HepG2 (cell line): ENCODE data around the gene CD151. TPM values are rescaled to one million over a fixed set of nuclear protein-coding genes. Genes with fewer than 3 reads are reported as not detected.
A peak's percentile ranks its signal among the peaks of the same experiment; 100 is the strongest.

Source experiments
- GPN1 ChIP-seq: sonication (generic); formaldehyde crosslinking; IDR thresholded peaks from 2 replicates; pipeline ENCODE4 v1.5.1; 2020; ENCODE audit warnings: missing genetic modification reagents, borderline replicate concordance
- IRF1 ChIP-seq: sonication (generic); formaldehyde crosslinking; IDR thresholded peaks from 2 replicates; pipeline ENCODE4 v1.4.0; 2020; ENCODE audit warnings: low read depth, mild to moderate bottlenecking, missing genetic modification reagents
- JUN ChIP-seq: sonication (generic); formaldehyde crosslinking; IDR thresholded peaks from 2 replicates; pipeline ENCODE4 v1.4.0; 2020; ENCODE audit warnings: mild to moderate bottlenecking, missing genetic modification reagents
- NR2C2 ChIP-seq: sonication (generic); formaldehyde crosslinking; IDR thresholded peaks from 2 replicates; pipeline ENCODE4 v1.4.0; 2020; ENCODE audit warnings: missing genetic modification reagents, mild to moderate bottlenecking, moderate library complexity, borderline replicate concordance
- NR2F1 ChIP-seq, 2 experiments: fragments of 450-650 bp in 1 of 2; formaldehyde crosslinking in 1 of 2; IDR thresholded peaks; 2 replicates each; pipeline versions ENCODE4 v1.5.0 to v1.6.1; 2016 to 2020; ENCODE audit warnings: mild to moderate bottlenecking in 1 of 2, missing compliant biosample characterization in 1 of 2, missing genetic modification reagents in 1 of 2, moderate library complexity in 1 of 2
- PBX2 ChIP-seq: IDR thresholded peaks from 2 replicates; pipeline ENCODE4 v1.6.1; 2016; ENCODE audit warnings: control low read depth
- PLRG1 ChIP-seq: fragments of 450-650 bp; conservative IDR thresholded peaks from 2 replicates; pipeline ENCODE4 v1.6.1; 2016
- ZBTB43 ChIP-seq: sonication (generic); formaldehyde crosslinking; conservative IDR thresholded peaks from 2 replicates; pipeline ENCODE4 v1.4.0; 2020; ENCODE audit warnings: missing genetic modification reagents
- ZEB1 ChIP-seq: IDR thresholded peaks from 2 replicates; pipeline ENCODE4 v1.6.1; 2012; ENCODE audit warnings: mild to moderate bottlenecking, low read depth, inconsistent platforms; ENCODE audit not compliant: insufficient replicate concordance
- ZNF34 ChIP-seq: sonication (generic); formaldehyde crosslinking; IDR thresholded peaks from 2 replicates; pipeline ENCODE4 v1.4.0; 2020; ENCODE audit warnings: mild to moderate bottlenecking, missing genetic modification reagents, borderline replicate concordance
- ZNF432 ChIP-seq: sonication (generic); formaldehyde crosslinking; IDR thresholded peaks from 2 replicates; pipeline ENCODE4 v1.5.0; 2020; ENCODE audit warnings: missing genetic modification reagents, mild to moderate bottlenecking, borderline replicate concordance
- ZNF501 ChIP-seq: sonication (generic); formaldehyde crosslinking; IDR thresholded peaks from 2 replicates; pipeline ENCODE4 v1.5.1; 2020; ENCODE audit warnings: mild to moderate bottlenecking, moderate library complexity, missing genetic modification reagents
- ZNF660 ChIP-seq: sonication (generic); formaldehyde crosslinking; IDR thresholded peaks from 2 replicates; pipeline ENCODE4 v1.5.1; 2020; ENCODE audit warnings: mild to moderate bottlenecking, low read depth, missing genetic modification reagents, borderline replicate concordance
- ZNF83 ChIP-seq: sonication (generic); formaldehyde crosslinking; IDR thresholded peaks from 2 replicates; pipeline ENCODE4 v1.4.0; 2020; ENCODE audit warnings: missing genetic modification reagents, mild to moderate bottlenecking, borderline replicate concordance
- ZSCAN12 ChIP-seq: sonication (generic); formaldehyde crosslinking; IDR thresholded peaks from 2 replicates; pipeline ENCODE4 v1.9.0; 2021; ENCODE audit warnings: mild to moderate bottlenecking, missing genetic modification reagents
- ZSCAN22 ChIP-seq: sonication (generic); formaldehyde crosslinking; IDR thresholded peaks from 2 replicates; pipeline ENCODE4 v1.4.0; 2020; ENCODE audit warnings: mild to moderate bottlenecking, missing genetic modification reagents
- polyA plus RNA-seq, 8 experiments: library from polyadenylated mRNA; depleted of rRNA in 3 of 8; stranded (reverse) in 7 of 8; unstranded in 1 of 8; fragments of >200 nt; fragmentation: Illumina TruSeq in 4 of 8; extraction: Trizol in 4 of 8; gene quantifications; 2 replicates each; pipeline versions ENCODE4 v1.2.1 to v1.2.3, GENCODE V29; 2011 to 2016; ENCODE audit warnings: low read depth in 4 of 8, missing spikeins in 1 of 8, mixed read lengths in 1 of 8; ENCODE audit not compliant: insufficient read depth in 1 of 8
- total RNA-seq, 5 experiments: library from RNA; depleted of rRNA; stranded (reverse); fragments of >200 nt; fragmentation: Illumina TruSeq; extraction: Trizol; gene quantifications; 2 replicates each; pipeline ENCODE4 v1.2.3, GENCODE V29; 2016; ENCODE audit warnings: low read depth in 1 of 5
- TF ChIP-seq, protein P1 (sequence below): sonication (generic); formaldehyde crosslinking; IDR thresholded peaks from 2 replicates; pipeline ENCODE4 v1.5.0; 2020; ENCODE audit warnings: missing genetic modification reagents, mild to moderate bottlenecking, borderline replicate concordance
- TF ChIP-seq, protein P2 (sequence below): sonication (generic); formaldehyde crosslinking; IDR thresholded peaks from 2 replicates; pipeline ENCODE4 v1.4.0; 2020; ENCODE audit warnings: mild to moderate bottlenecking, missing genetic modification reagents, borderline replicate concordance

The CD151 gene
- total and polyA plus RNA-seq, 2 of the 13 experiments (the other 11 are each of a cell fraction or from before 2014, with no cell fraction given), result 125 to 197 TPM

GRCh38 chr11:838441-839279 is 5.9 kb downstream of the CD151 start (continued):
- TF ChIP-seq, protein P1, sequence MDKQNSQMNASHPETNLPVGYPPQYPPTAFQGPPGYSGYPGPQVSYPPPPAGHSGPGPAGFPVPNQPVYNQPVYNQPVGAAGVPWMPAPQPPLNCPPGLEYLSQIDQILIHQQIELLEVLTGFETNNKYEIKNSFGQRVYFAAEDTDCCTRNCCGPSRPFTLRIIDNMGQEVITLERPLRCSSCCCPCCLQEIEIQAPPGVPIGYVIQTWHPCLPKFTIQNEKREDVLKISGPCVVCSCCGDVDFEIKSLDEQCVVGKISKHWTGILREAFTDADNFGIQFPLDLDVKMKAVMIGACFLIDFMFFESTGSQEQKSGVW, result no peak
- TF ChIP-seq ZBTB43 (CRISPR knock-in tag), result no peak; the same call in 1 of the 2 replicates
- no peak for TF ChIP-seq ZNF83
- TF ChIP-seq ZNF34 (CRISPR knock-in tag), result 0 out of 2 replicates have a peak, but pooled peaks have one; percentile 34
- no peak for TF ChIP-seq ZNF432 (CRISPR knock-in tag)
- no peak for TF ChIP-seq ZSCAN12 (CRISPR knock-in tag)
- peak; percentile 24 to 46; a peak in 3 of 4 replicates for TF ChIP-seq NR2F1 (CRISPR knock-in tag; IDR thresholded peaks at IDR 0.05)
- no peak for TF ChIP-seq GPN1 (CRISPR knock-in tag)
- peak; percentile 35 for TF ChIP-seq ZEB1
- TF ChIP-seq, protein P2, sequence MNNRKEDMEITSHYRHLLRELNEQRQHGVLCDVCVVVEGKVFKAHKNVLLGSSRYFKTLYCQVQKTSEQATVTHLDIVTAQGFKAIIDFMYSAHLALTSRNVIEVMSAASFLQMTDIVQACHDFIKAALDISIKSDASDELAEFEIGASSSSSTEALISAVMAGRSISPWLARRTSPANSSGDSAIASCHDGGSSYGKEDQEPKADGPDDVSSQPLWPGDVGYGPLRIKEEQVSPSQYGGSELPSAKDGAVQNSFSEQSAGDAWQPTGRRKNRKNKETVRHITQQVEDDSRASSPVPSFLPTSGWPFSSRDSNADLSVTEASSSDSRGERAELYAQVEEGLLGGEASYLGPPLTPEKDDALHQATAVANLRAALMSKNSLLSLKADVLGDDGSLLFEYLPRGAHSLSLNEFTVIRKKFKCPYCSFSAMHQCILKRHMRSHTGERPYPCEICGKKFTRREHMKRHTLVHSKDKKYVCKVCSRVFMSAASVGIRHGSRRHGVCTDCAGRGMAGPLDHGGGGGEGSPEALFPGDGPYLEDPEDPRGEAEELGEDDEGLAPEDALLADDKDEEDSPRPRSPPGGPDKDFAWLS (CRISPR knock-in tag), result no peak
- no peak for TF ChIP-seq ZNF501 (CRISPR knock-in tag)
- TF ChIP-seq JUN, result no peak
- TF ChIP-seq IRF1, result no peak
- no peak for TF ChIP-seq PBX2
- no peak for TF ChIP-seq ZNF660 (CRISPR knock-in tag)
- TF ChIP-seq PLRG1, result no peak
- TF ChIP-seq ZSCAN22 (CRISPR knock-in tag), result no peak
- peak; percentile 68 for TF ChIP-seq NR2C2 (CRISPR knock-in tag)
